Smooth muscle cell (in vitro differentiated cells): ENCODE results near the gene EIF2B2. TPM values are rescaled to one million over a fixed set of nuclear protein-coding genes. Genes with fewer than 3 reads are reported as not detected.

Experiments used
- DNase-seq: peaks from one replicate; lab custom pipeline; 2025; ENCODE audit not compliant: unreplicated experiment; lab: John Stamatoyannopoulos, UW
- H2AFZ ChIP-seq: fragments of 200-600 bp; sonication (generic); 2 replicates; pipeline ENCODE4 v1.6.0; 2016; ENCODE audit warnings: antibody characterized with exemption, low read depth, mild to moderate bottlenecking
- H3F3A ChIP-seq: fragments of 200-600 bp; sonication (generic); 2 replicates; pipeline ENCODE4 v1.6.0; 2017; ENCODE audit warnings: antibody characterized with exemption, low read depth
- H3K27ac ChIP-seq: fragments of 200-600 bp; sonication (generic); 2 replicates; pipeline ENCODE4 v1.5.1; 2016; ENCODE audit warnings: low read depth, mild to moderate bottlenecking
- H3K27me3 ChIP-seq: fragments of 200-600 bp; sonication (generic); 2 replicates; pipeline ENCODE4 v1.6.1; 2016; ENCODE audit warnings: low read depth, mild to moderate bottlenecking
- H3K36me3 ChIP-seq: fragments of 200-600 bp; sonication (generic); 2 replicates; pipeline ENCODE4 v1.5.1; 2016; ENCODE audit warnings: low read depth
- H3K4me1 ChIP-seq: fragments of 200-600 bp; sonication (generic); 2 replicates; pipeline ENCODE4 v1.5.1; 2016; ENCODE audit warnings: low read depth
- H3K4me2 ChIP-seq: fragments of 200-600 bp; sonication (generic); 2 replicates; pipeline ENCODE4 v1.6.0; 2016; ENCODE audit warnings: mild to moderate bottlenecking
- H3K4me3 ChIP-seq: fragments of 200-600 bp; sonication (generic); 2 replicates; pipeline ENCODE4 v1.5.1; 2016; ENCODE audit warnings: mild to moderate bottlenecking
- H3K79me2 ChIP-seq: fragments of 200-600 bp; sonication (generic); 2 replicates; pipeline ENCODE4 v1.6.0; 2016; ENCODE audit warnings: low read depth, mild to moderate bottlenecking
- H3K9ac ChIP-seq: fragments of 200-600 bp; sonication (generic); 2 replicates; pipeline ENCODE4 v1.6.0; 2016; ENCODE audit warnings: low read depth
- H3K9me3 ChIP-seq: fragments of 200-600 bp; sonication (generic); replicated peaks from 2 replicates; pipeline ENCODE4 v1.5.1; 2016; ENCODE audit warnings: low read depth
- H4K20me1 ChIP-seq: fragments of 200-600 bp; sonication (generic); 2 replicates; pipeline ENCODE4 v1.6.0; 2016; ENCODE audit warnings: low read depth
- WGBS: methylation state at CpG from one replicate; pipeline ENCODE4 v1.1.7; 2016; ENCODE audit warnings: low lambda C conversion rate; 5-methylcytosine and 5-hydroxymethylcytosine counted together
- polyA plus RNA-seq: library from polyadenylated mRNA; unstranded; fragments of >200 nt; fragmentation: Nextera tagmentation; extraction: Ambion mirVana; gene quantifications from 2 replicates; pipeline ENCODE4 v1.2.1, GENCODE V29; 2016
- small RNA-seq: library from RNA; depleted of rRNA; stranded (forward); fragments of <200 nt; gene quantifications from one replicate; pipeline ENCODE3, GENCODE V24; 2014
- total RNA-seq: library from RNA; depleted of rRNA; stranded (reverse); fragments of >200 nt; gene quantifications from 2 replicates; pipeline ENCODE4 v1.2.3, GENCODE V29; 2014
- TF ChIP-seq, protein P1 (sequence below): fragments of 200-600 bp; sonication (generic); IDR thresholded peaks from 2 replicates; pipeline ENCODE4 v1.5.1; 2017; ENCODE audit warnings: borderline replicate concordance, mild to moderate bottlenecking, antibody characterized with exemption; ENCODE audit not compliant: insufficient read depth, poor library complexity, severe bottlenecking

Gene EIF2B2
- total and polyA plus RNA-seq, 2 experiments from 2014 or later: 38.0 to 71.2 TPM

GRCh38 chr14:75054421-75054820 lies 51.7 kb downstream of the EIF2B2 start:
- no peaks in the 10 kb centered on the region for H3F3A ChIP-seq
- peaks cover 19% of the 10 kb centered on the region for H3K79me2 ChIP-seq
- no peak overlapping the region for H3K9ac ChIP-seq
- TF ChIP-seq, protein P1, sequence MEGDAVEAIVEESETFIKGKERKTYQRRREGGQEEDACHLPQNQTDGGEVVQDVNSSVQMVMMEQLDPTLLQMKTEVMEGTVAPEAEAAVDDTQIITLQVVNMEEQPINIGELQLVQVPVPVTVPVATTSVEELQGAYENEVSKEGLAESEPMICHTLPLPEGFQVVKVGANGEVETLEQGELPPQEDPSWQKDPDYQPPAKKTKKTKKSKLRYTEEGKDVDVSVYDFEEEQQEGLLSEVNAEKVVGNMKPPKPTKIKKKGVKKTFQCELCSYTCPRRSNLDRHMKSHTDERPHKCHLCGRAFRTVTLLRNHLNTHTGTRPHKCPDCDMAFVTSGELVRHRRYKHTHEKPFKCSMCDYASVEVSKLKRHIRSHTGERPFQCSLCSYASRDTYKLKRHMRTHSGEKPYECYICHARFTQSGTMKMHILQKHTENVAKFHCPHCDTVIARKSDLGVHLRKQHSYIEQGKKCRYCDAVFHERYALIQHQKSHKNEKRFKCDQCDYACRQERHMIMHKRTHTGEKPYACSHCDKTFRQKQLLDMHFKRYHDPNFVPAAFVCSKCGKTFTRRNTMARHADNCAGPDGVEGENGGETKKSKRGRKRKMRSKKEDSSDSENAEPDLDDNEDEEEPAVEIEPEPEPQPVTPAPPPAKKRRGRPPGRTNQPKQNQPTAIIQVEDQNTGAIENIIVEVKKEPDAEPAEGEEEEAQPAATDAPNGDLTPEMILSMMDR: no peak
- H3K27me3 ChIP-seq: no peaks in the 10 kb centered on the region
- no peak overlapping the region for H2AFZ ChIP-seq
- no peak overlapping the region for H3K27ac ChIP-seq
- H3K4me1 ChIP-seq: peaks cover 4% of the 10 kb centered on the region
- no peak overlapping the region for H3K4me3 ChIP-seq
- H3K9me3 ChIP-seq: no peaks in the 10 kb centered on the region
- WGBS: 92% methylated on average over 1 of the region's 1 CpG
- DNase-seq: no peak
- no peaks in the 10 kb centered on the region for H3K36me3 ChIP-seq
- no peaks in the 10 kb centered on the region for H4K20me1 ChIP-seq
- H3K4me2 ChIP-seq: no peak overlapping the region

DNA sequence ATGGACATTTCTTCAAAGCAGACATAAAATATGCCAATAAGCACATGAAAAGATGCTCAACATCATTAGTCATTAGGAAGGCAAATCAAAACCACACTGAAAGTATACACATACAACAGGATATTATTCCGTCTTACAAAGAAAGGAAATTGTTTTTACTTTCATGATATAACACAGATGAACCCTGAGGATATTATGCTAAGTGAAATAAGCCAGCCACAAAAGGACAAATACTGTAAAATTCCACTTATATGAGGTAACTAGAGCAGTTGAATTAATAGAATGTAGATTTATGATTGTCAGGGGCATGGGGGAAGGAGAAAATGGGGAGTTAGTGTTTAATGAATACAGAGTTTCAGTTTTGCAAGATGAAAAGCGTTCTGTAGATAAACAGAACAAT lies 56.9 kb downstream of the EIF2B2 start:
- DNase-seq: no peak

GRCh38 chr14:75060420-75060819 lies 57.7 kb downstream of the EIF2B2 start:
- Histone ChIP-seq H3K4me1 (no peaks in the 10 kb centered on the region), H2AFZ (no peak overlapping the region), H4K20me1 (no peaks in the 10 kb centered on the region), H3K27ac (no peak overlapping the region), H3K9me3 (no peaks in the 10 kb centered on the region), H3K9ac (no peak overlapping the region), H3K27me3 (no peaks in the 10 kb centered on the region), H3K36me3 (no peaks in the 10 kb centered on the region), H3K4me3 (no peak overlapping the region), H3F3A (no peaks in the 10 kb centered on the region), H3K79me2 (peaks cover 4% of the 10 kb centered on the region), H3K4me2 (no peak overlapping the region)
- DNase-seq: no peak
- 74% methylated on average over 2 of the region's 2 CpGs for WGBS
- TF ChIP-seq, protein P1: no peak

More for the DNA sequence above, 56.9 kb downstream of the EIF2B2 start:
- TF ChIP-seq, protein P1: no peak
- Histone ChIP-seq H3K27ac (no peak overlapping the region), H3K36me3 (no peaks in the 10 kb centered on the region), H3K27me3 (no peaks in the 10 kb centered on the region), H3F3A (no peaks in the 10 kb centered on the region), H3K4me2 (no peak overlapping the region), H3K4me3 (no peak overlapping the region), H3K9me3 (no peaks in the 10 kb centered on the region), H3K9ac (no peak overlapping the region), H2AFZ (no peak overlapping the region), H4K20me1 (no peaks in the 10 kb centered on the region), H3K4me1 (no peaks in the 10 kb centered on the region), H3K79me2 (peaks cover 6% of the 10 kb centered on the region)
- WGBS: 98% methylated on average over 2 of the region's 2 CpGs

Small RNA genes lying within 50 kb of the gene (small RNA-seq; reads per million reads assigned to genes)
- gene RNU6-689P: not detected

Other genes with a start within 250 kb of the EIF2B2 start
- gene YLPM1, start 239.6 kb upstream of the EIF2B2 start, total RNA-seq: 22.3 and 29.7 TPM in 2 replicates
- 14.6 and 15.5 TPM in 2 replicates for gene YLPM1, start 239.6 kb upstream of the EIF2B2 start, polyA plus RNA-seq
- not detected in 2 replicates for gene PROX2, start 126.8 kb upstream of the EIF2B2 start, total RNA-seq
- 0.08 and 0.52 TPM in 2 replicates for gene PROX2, start 126.8 kb upstream of the EIF2B2 start, polyA plus RNA-seq
- 45.1 and 46.9 TPM in 2 replicates for gene DLST, start 121.0 kb upstream of the EIF2B2 start, total RNA-seq
- gene DLST, start 121.0 kb upstream of the EIF2B2 start, polyA plus RNA-seq: 4.9 and 7.8 TPM in 2 replicates
- gene RPS6KL1, start 79.7 kb upstream of the EIF2B2 start, total RNA-seq: 0.09 TPM in 1 of 2 replicates, not detected in the other
- not detected in 2 replicates for gene RPS6KL1, start 79.7 kb upstream of the EIF2B2 start, polyA plus RNA-seq
- gene PGF, start 47.3 kb upstream of the EIF2B2 start, total RNA-seq: 15.4 and 17.8 TPM in 2 replicates
- 30.6 and 32.2 TPM in 2 replicates for gene PGF, start 47.3 kb upstream of the EIF2B2 start, polyA plus RNA-seq
- gene MLH3, start 48.5 kb downstream of the EIF2B2 start, total RNA-seq: 18.9 and 23.5 TPM in 2 replicates
- gene MLH3, start 48.5 kb downstream of the EIF2B2 start, polyA plus RNA-seq: 9.6 and 11.5 TPM in 2 replicates
- 6.9 and 12.2 TPM in 2 replicates for gene ACYP1, start 61.1 kb downstream of the EIF2B2 start, total RNA-seq
- 14.9 and 17.3 TPM in 2 replicates for gene ACYP1, start 61.1 kb downstream of the EIF2B2 start, polyA plus RNA-seq
- gene ZC2HC1C, start 66.7 kb downstream of the EIF2B2 start, total RNA-seq: 0.18 and 0.31 TPM in 2 replicates
- gene ZC2HC1C, start 66.7 kb downstream of the EIF2B2 start, polyA plus RNA-seq: 0.53 and 2.6 TPM in 2 replicates
- gene NEK9, start 124.1 kb downstream of the EIF2B2 start, total RNA-seq: 17.8 and 34.4 TPM in 2 replicates
- 10.5 and 12.4 TPM in 2 replicates for gene NEK9, start 124.1 kb downstream of the EIF2B2 start, polyA plus RNA-seq
- gene TMED10, start 173.7 kb downstream of the EIF2B2 start, total RNA-seq: 566 and 645 TPM in 2 replicates
- 403 and 473 TPM in 2 replicates for gene TMED10, start 173.7 kb downstream of the EIF2B2 start, polyA plus RNA-seq